Esophagus squamous epithelium (tissue), 5 donors: Measurements from ENCODE around the gene PCSK9. TPM values are rescaled to one million over a fixed set of nuclear protein-coding genes. Genes with fewer than 3 reads are reported as not detected.

Experiments
- DNase-seq: peaks from one replicate; lab custom pipeline; 2025; lab: John Stamatoyannopoulos, UW
- H3K27ac ChIP-seq, 4 donors: fragments of 200-600 bp; sonication (generic); one replicate each; pipeline ENCODE4 v1.5.1; 2016 to 2019; ENCODE audit warnings: mild to moderate bottlenecking in 1 of 4
- H3K27me3 ChIP-seq, 4 donors: fragments of 200-600 bp; sonication (generic); 1 replicate in 3 of 4; 2 replicates in 1 of 4; pipeline versions ENCODE4 v1.5.1 to v1.6.0; 2017 to 2021; ENCODE audit warnings: antibody characterized with exemption in 1 of 4
- H3K36me3 ChIP-seq, 3 donors: fragments of 200-600 bp; sonication (generic); one replicate each; pipeline ENCODE4 v1.5.1; 2016 to 2019
- H3K4me1 ChIP-seq, 3 donors: fragments of 200-600 bp; sonication (generic); one replicate each; pipeline ENCODE4 v1.5.1; 2017 to 2019
- H3K4me3 ChIP-seq, 4 donors: fragments of 200-600 bp; sonication (generic); 1 replicate in 3 of 4; 2 replicates in 1 of 4; pipeline ENCODE4 v1.5.1; 2016 to 2019; ENCODE audit warnings: mild to moderate bottlenecking in 2 of 4, moderate library complexity in 1 of 4
- H3K9me3 ChIP-seq, 3 donors: fragments of 200-600 bp; sonication (generic); one replicate each; pipeline ENCODE4 v1.5.1; 2016 to 2019
- CTCF ChIP-seq, 6 experiments: fragments of 450-650 bp in 4 of 6; fragments of 200-600 bp in 2 of 6; sonication (generic) in 2 of 6; IDR thresholded peaks; one replicate each; pipeline ENCODE4 v1.5.1; 2016 to 2019; ENCODE audit warnings: antibody characterized with exemption in 6 of 6, mild to moderate bottlenecking in 4 of 6, moderate library complexity in 4 of 6
- POLR2A ChIP-seq, 4 donors: fragments of 450-650 bp; IDR thresholded peaks; one replicate each; pipeline ENCODE4 v1.6.1; 2017; ENCODE audit warnings: antibody characterized with exemption in 4 of 4, mild to moderate bottlenecking in 4 of 4, moderate library complexity in 3 of 4
- WGBS, 2 donors: methylation state at CpG; one replicate each; pipeline ENCODE4 v1.1.5; 2018; 5-methylcytosine and 5-hydroxymethylcytosine counted together
- intact Hi-C: fragments of 100-400 bp; cut with DNase I; formaldehyde crosslinking; loops from one replicate; pipeline ENCODE4 v1.15.0; 2022
- total RNA-seq, 4 donors: library from RNA; depleted of rRNA; stranded (reverse); fragments of >200 nt; gene quantifications; one replicate each; pipeline ENCODE4 v1.1.0, GENCODE V29; 2016
- donor health status: DM: yes; HTN: yes; CAD: no.

Gene PCSK9
- total RNA-seq, 4 donors from 2014 or later, result 6.5 to 21.4 (median 7.0) TPM

DNA sequence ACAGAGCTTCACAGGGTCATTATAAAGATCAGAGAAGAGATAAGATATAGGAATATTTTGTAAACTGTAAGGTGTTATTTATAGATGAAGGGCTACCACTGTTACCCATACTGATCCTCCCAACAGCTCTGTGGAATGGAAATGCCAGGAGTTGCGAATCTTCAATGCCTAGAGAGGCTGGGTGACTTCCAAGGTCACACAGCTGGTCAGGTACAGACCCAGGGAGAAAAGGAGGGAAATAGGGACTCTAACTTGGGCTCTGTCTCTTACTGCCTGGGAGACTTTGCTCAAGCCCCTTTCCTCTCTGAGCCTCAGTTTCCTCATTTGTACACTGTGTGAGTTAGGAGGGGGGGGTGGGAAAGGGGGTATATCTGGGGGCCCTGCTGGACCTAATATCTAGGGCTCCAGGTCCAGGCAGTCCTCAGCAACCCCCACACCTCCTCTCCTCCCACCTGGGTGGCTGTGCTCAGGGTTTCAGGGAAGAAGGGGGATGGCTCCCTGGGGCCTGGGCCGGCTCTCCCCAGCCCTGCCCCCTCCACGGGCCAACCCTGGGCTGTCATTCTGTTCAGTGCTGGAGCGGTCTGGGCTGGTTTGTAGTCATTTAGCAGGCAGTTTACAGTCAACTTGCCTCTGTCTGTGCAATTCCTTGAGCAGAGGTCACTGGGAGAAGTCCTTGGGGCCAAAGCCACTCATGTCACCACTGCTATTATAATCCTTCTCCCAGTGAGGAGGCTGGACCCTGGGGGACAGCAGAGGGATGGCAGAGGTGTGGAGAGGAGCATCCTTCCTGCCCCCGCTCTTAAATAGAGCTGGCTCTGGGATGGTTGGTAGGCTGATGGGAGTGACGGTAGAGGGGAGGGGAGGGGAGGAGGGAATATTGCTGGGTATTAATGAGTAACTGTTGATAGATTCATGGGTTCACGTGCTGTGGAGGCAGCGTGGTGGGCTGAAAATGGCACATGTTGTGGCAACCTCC lies 39.0 kb upstream of the PCSK9 start:
- intact Hi-C loops, result no loop called here
- H3K27me3 ChIP-seq, result peaks cover 0 to 57% (median 1%) of the 10 kb centered on the region in 4 donors
- H3K9me3 ChIP-seq, result no peaks in the 10 kb centered on the region
- H3K36me3 ChIP-seq, result no peaks in the 10 kb centered on the region
- H3K27ac ChIP-seq, result no peak overlapping the region
- H3K4me3 ChIP-seq, result no peak overlapping the region
- H3K4me1 ChIP-seq, result peaks cover 6 to 13% (median 7%) of the 10 kb centered on the region in 3 donors
- no peak for TF ChIP-seq CTCF (IDR thresholded peaks at IDR 0.05)
- no peak for TF ChIP-seq POLR2A (IDR thresholded peaks at IDR 0.05)
- WGBS, 2 donors, result 68 to 74% methylated on average over 4 to 7 of the region's 8 CpGs
- DNase-seq, result no peak

DNA sequence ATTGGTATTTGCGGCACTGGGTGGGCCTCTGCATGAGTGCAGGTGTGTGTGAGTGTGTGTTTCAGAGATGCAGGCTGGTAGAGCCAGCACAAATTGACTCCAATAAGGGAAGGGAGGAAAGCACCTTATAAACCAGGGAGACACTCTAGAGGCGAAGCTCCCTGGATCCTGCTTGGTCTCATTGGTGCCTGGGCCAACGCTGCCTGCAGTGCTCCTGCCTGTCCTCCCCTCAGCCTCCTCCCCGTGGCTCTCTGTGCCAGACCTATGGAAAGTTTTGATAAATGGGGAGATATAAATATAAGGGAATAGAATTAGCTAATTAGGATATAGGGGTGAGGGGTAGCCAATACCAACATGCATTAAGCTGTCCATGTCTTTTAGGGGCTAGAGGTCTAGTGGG lies 38.0 kb upstream of the PCSK9 start:
- no peaks in the 10 kb centered on the region for H3K36me3 ChIP-seq
- no peak overlapping the region for H3K27ac ChIP-seq
- no peak for DNase-seq
- intact Hi-C loops, result no loop called here
- H3K4me1 ChIP-seq, result peaks cover 5 to 10% (median 6%) of the 10 kb centered on the region in 3 donors
- TF ChIP-seq POLR2A (IDR thresholded peaks at IDR 0.05) (no peak), CTCF (IDR thresholded peaks at IDR 0.05) (no peak)
- no peaks in the 10 kb centered on the region for H3K9me3 ChIP-seq
- WGBS, 2 donors, result 88 to 95% methylated on average over 4 of the region's 4 CpGs
- peaks cover 0 to 48% (median 1%) of the 10 kb centered on the region in 4 donors for H3K27me3 ChIP-seq
- no peak overlapping the region for H3K4me3 ChIP-seq

DNA sequence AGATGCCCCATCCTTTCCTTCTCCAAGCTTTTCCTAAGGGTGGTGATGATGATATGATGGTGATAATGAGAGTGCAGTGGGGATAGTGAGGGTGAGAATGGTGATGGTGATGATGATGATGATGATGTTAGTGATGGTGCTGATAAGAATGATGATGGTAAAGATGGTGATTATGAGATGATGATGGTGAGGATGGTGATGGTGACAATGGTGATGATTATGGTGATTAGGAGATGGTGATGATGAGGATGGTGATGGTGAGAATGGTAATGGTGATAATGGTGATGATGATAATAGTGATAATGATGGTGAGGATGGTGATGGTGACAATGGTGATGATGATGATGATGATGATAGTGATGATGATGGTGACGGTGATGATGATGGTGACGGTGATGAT lies 36.7 kb upstream of the PCSK9 start:
- Histone ChIP-seq H3K4me3 (no peak overlapping the region), H3K4me1 (no peaks in the 10 kb centered on the region), H3K36me3 (no peaks in the 10 kb centered on the region), H3K27ac (no peak overlapping the region), H3K27me3 (peaks cover 0 to 34% (median 1%) of the 10 kb centered on the region in 4 donors), H3K9me3 (no peaks in the 10 kb centered on the region)
- no peak for TF ChIP-seq POLR2A (IDR thresholded peaks at IDR 0.05)
- TF ChIP-seq CTCF (IDR thresholded peaks at IDR 0.05), result no peak
- 45 to 54% methylated on average over 2 of the region's 2 CpGs for WGBS, 2 donors
- no peak for DNase-seq
- intact Hi-C loops, result no loop called here

DNA sequence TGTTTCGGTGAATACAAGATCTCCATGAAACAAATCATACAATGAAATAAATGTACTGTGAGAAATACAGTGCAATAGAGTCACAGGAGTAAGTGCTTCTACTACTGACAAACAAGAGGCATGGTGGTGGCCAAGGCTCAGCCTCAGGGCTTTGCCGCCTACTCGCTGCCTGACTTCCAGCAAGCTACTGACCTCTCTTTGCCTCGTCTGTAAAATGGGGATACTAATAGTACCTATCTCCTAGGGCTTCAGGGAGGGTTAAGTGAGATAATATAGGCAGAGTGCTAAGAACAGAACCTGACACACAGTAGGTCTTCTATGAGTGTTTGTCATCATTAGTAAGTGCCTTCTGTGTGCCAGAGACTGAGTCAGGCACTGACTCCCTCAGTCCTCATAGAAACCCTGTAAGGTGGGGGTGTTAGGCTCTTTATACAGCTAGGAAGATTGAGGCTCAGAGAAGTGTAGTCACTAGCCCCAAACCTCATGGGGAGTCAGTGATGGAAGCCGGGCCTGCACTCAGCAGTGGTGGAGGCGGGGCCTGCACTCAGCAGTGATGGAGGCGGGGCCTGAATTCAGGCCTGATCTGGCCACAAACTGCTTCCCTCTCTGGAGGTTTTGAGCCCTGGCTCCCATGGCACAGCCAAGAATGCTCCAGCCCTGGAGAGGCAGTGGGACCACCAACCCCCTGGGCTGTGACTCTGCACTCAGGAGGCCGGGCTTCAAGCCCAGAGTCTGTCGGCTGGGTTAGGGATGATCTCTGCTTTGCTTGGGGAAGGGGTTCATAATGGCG lies 33.8 kb upstream of the PCSK9 start:
- TF ChIP-seq POLR2A (IDR thresholded peaks at IDR 0.05) (no peak), CTCF (IDR thresholded peaks at IDR 0.05) (no peak)
- Histone ChIP-seq H3K27ac (no peak overlapping the region), H3K36me3 (no peaks in the 10 kb centered on the region), H3K4me3 (no peak overlapping the region), H3K27me3 (peaks cover 0 to 7% (median 0%) of the 10 kb centered on the region in 4 donors), H3K9me3 (no peaks in the 10 kb centered on the region), H3K4me1 (no peaks in the 10 kb centered on the region)
- WGBS, 2 donors, result 71 to 81% methylated on average over 6 to 7 of the region's 10 CpGs
- no peak for DNase-seq
- intact Hi-C loops, result no loop called here
